GM19025 (cell line): ENCODE results near the gene AGO3.
A peak's percentile ranks its signal among the peaks of the same experiment; 100 is the strongest.

Experiments used
- ATAC-seq: cut with Tn5 transposase; IDR thresholded peaks from one replicate; pipeline ENCODE4 v1.9.1; 2021; ENCODE audit warnings: mild to moderate bottlenecking, low read depth, moderate library complexity; ENCODE audit not compliant: unreplicated experiment

Gene AGO3

GRCh38 chr1:36080801-36081200 lies 149.9 kb downstream of the AGO3 start:
- ATAC-seq: no peak

- no peak for ATAC-seq
These were observed 151.1 kb downstream of the AGO3 start for GRCh38 chr1:36081926-36082485.

GRCh38 chr1:36083219-36083618 lies 152.3 kb downstream of the AGO3 start:
- no peak for ATAC-seq

DNA sequence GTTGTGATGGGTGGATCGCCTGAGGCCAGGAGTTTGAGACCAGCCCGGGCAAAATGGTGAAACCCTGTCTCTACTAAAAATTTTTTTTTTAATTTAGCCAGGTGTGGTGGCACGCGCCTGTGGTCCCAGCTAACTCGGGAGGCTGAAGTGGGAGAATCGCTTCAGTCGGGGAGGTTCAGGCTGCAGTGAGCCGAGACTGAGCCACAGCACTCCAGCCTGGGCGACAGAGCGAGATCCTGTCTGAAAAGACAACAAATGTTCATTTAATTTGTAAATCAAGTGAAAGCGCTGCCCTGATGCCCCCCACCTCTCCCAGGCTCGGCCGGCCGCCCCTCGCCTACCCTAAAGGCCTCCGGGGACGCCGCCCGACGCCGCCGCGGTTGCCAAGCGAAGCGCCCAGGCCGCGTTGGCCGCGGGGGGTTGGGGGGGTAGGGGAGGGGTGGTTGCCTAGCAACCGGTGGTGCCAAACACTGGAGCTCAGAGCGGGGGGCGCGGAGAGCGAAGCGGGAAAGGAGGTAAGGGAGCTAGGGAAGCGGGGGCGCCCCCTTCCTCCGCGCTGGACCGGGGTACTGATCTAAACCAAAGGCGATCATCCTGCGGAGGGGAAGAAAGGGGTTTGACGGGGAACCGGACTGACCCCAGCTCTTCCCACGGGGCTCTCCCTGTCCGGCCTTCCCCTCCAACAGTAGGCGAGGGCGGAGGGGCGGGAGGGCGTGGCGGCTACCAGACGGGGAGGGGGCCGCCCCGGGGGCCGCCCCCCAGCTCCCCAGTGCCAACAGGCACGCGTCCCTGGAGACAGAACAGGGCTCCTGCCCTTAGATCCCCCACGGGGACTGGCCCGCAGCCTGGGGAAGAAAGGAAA lies 153.0 kb downstream of the AGO3 start, which contains the start of gene TEKT2:
Gene TEKT2, plus strand, starts transcription at position 460 of the 862 bp plus-strand sequence. CDS start 828 bp downstream, outside the sequence.
- ATAC-seq: no peak

DNA sequence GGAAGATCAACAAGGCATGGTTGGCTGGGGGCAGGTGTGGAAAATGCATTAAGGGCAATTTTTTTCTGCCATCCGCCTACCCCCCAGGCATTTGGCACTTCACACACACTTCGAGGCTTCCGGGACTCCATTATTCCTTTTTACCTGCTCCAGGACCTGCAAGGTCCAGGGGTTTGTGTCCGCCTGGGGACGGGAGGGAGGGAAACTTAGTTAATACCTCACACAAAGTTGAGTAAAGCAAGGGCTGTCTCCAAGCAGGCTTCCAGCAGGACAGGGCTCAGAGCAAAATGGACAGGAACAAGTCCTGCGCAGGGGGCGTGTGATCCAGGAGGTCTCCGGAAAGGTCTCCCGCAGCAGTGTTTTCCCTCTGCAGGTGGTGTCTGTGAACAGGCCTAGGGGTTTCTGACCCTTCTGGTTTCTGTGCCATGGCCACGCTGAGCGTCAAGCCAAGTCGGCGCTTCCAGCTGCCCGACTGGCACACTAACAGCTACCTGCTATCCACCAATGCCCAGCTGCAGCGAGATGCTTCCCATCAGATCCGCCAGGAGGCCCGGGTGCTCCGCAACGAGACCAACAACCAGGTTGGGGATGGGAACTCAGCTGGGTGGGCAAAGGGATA lies 153.7 kb downstream of the AGO3 start:
- ATAC-seq: no peak

DNA sequence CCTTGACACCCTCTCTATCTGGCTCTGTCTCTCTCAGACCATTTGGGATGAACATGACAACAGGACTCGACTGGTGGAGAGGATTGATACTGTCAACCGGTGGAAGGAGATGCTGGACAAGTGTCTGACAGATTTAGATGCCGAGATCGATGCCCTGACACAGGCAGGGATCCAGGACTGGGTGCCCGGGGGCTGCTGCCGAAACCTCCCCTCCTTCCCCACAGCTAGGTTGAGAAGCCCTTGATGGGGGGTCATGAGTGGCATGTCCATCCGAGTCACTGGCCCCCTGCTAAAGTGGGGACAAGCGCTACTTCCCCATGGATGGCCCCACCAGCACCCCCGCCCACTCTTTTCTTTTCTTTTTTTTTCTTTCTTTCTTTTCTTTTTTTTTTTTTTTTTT lies 154.2 kb downstream of the AGO3 start:
- no peak for ATAC-seq

DNA sequence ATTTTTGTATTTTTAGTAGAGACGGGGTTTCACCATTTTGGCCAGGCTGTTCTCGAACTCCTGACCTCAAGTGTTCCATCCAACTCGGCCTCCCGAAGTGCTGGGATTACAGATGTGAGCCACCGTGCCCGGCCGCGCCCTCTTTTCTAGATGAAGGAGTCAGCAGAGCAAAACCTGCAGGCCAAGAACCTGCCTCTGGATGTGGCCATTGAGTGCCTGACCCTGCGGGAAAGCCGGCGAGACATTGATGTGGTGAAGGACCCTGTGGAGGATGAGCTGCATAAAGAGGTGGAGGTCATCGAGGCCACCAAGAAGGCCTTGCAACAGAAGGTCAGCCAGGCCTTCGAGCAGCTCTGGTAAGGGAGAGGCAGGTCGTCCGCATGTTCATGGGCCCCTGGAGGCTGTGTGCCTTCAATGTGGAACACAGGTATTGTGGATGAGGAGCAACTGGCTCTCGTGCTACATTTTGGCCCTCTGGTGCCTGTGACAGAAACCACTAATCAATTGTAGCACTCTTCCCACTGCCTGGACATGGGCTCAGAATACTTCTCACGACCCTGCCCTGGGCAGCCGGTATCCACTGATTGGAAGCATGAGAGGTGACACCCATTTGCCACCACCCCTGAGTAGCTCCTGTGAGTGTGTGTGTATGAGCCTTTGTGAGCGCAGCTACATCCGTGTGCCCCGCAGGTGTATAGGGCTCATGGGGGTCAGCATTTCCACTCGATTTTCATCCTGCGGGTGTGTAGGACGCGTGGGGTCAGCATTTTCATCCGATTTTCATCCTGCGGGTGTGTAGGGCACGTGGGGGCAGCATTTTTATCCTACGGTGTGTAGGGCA lies 155.0 kb downstream of the AGO3 start:
- ATAC-seq: no peak

DNA sequence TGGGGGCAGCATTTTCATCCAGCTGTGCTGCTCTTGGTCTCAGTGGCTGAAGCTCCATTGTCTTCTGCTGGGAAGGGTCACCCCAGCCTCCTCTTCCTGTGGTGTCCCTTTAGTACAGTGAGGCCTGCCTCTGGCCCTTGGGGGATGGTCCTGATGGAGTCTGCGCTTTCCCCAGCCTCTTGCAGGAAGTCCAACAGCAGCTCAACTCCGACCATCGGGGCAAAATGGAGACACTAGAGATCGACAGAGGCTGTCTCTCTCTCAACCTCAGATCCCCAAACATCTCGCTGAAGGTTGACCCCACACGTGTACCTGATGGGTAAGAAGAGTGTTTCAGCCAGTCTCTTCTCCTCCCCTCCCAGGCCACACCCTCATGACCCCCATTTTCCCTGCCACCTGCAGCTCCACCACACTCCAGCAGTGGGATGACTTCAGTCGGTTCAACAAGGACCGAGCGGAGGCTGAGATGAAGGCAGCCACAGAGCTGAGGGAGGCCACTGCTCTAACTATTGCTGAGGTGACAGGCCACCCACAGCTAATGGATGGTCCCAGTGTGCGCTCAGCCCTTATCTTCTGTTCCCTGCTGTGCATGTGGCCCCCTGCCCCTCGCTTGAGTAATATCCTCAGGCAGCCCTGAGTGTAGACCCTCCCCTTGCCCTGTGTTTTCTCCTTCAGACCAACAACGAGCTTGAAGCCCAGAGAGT lies 155.8 kb downstream of the AGO3 start:
- no peak for ATAC-seq

GRCh38 chr1:36087233-36088123 lies 156.6 kb downstream of the AGO3 start:
- no peak for ATAC-seq

DNA sequence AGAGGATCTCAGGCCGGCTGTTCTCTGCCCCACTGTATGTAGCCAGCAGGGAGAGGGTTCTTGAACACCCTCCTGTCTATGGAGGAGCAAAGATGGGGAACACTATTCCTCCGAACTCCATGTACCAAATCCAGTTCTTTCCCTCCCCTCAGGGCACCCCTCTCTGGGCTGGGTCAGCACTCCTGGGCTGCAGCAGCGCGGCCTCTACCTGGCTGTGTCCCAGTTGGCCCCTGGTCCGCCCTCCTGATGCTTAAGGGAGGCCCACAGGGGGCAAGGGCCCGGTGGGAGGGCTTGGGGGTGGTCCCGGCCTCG lies 157.3 kb downstream of the AGO3 start:
- peak; percentile 3 for ATAC-seq

- peak; percentile 79 for ATAC-seq
These were observed 157.9 kb downstream of the AGO3 start, which contains the start of gene ADPRS for GRCh38 chr1:36088577-36089392. ADPRS (plus strand) TSS chr1:36088892; CDS start chr1:36088905, 13 bp downstream.

GRCh38 chr1:36089393-36090121 lies 158.7 kb downstream of the AGO3 start:
- ATAC-seq: no peak

DNA sequence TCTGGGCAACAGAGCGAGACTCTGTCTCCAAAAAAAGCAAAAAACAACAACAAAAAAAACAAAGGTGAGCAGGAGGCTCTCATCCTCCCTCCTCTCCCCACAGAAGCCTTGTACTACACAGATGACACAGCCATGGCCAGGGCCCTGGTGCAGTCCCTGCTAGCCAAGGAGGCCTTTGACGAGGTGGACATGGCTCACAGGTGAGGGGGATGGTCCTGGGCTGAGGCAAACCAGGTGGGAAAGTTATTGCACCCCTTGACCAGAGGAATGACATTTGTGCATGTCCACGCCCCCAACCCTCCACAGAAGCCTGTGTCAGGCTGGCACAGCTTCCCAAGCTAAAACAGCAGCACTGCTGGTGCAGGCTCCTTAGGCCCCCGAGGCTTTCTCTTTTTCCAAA lies 160.2 kb downstream of the AGO3 start:
- no peak for ATAC-seq

DNA sequence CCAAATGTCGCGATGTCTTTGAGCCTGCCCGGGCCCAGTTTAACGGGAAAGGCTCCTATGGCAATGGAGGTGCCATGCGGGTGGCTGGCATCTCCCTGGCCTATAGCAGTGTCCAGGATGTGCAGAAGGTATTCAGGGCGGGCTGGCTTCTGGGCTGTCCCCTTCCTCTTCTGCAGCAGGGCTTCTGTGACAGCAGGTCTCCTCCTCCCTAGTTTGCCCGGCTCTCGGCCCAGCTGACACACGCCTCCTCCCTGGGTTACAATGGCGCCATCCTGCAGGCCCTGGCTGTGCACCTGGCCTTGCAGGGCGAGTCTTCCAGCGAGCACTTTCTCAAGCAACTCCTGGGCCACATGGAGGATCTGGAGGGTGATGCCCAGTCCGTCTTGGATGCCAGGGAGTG lies 160.8 kb downstream of the AGO3 start:
- no peak for ATAC-seq

DNA sequence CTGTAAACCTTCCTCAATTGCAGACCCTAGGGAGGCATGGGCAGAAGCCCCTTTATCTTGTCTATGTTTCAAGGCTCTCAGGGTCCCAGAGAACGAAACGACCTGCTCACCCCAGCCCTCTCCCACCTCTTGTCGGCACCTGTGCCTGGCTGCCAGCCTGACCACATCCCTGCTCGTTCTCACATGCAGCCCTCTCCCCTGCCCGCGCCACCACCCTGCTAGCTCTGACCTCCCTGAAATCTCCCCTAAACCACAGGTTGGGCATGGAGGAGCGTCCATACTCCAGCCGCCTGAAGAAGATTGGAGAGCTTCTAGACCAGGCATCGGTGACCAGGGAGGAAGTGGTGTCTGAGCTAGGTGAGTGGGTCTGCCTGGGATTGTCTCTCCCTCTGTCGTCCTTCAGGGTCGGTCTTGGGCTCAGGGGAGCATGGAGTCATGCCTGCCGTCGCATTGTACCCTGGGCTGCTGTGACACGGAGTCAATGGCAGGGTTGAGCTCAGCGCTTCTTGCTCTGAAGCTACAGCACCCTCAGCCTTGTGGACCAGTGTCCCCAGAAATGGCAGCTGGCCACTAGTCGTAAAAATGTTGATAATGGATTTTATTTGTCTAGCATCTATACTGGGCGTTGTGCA lies 161.4 kb downstream of the AGO3 start:
- no peak for ATAC-seq

DNA sequence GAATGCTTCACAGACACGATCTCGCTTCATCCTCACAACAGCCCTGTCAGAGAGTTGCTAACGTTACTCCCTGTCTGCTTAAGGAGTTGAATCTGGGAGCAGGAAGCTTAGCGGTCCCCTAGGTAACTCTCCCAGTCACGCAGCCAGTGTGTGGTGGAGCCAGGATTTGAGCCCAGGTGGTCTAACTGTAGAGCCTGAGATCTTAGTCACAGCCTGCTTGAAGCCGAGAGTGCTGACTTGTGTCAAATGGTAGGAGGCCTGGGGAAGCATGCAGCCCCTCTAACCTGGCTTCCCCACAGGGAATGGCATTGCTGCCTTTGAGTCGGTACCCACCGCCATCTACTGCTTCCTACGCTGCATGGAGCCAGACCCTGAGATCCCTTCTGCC lies 161.9 kb downstream of the AGO3 start:
- no peak for ATAC-seq

- ATAC-seq: no peak
These were observed 162.3 kb downstream of the AGO3 start for GRCh38 chr1:36093226-36093625.
